B cell (primary cell): ENCODE results near the gene CDK13. TPM values are rescaled to one million over a fixed set of nuclear protein-coding genes. Genes with fewer than 3 reads are reported as not detected.

Experiments
- ATAC-seq: fragments of 200-7000 bp; cut with Tn5 transposase; one replicate; pipeline ENCODE4 v1.10.0; 2021; ENCODE audit warnings: low read depth, mild to moderate bottlenecking, moderate number of reproducible peaks, moderate library complexity
- CTCF ChIA-PET: fragments of 350-600 bp; sonication (Branson Sonifier 250); formaldehyde crosslinking; loops from one replicate; lab custom pipeline; 2021; ENCODE audit warnings: antibody characterized with exemption, inconsistent platforms; lab: Charles Lee
- POLR2A ChIA-PET: fragments of 350-600 bp; sonication (Branson Sonifier 250); formaldehyde crosslinking; loops from one replicate; lab custom pipeline; 2021; ENCODE audit warnings: antibody characterized with exemption; lab: Charles Lee
- DNase-seq: peaks from one replicate; pipeline ENCODE4 v3.0.0; 2013
- H2AFZ ChIP-seq: 2 replicates; pipeline ENCODE4 v1.6.1; 2012; ENCODE audit warnings: mild to moderate bottlenecking, low read depth, low read length; ENCODE audit not compliant: insufficient read depth, poor library complexity, severe bottlenecking
- H3K27ac ChIP-seq, 2 donors: 1 replicate in 1 of 2; 2 replicates in 1 of 2; pipeline ENCODE4 v1.5.1; 2012 to 2013; ENCODE audit warnings: low read length in 2 of 2, mild to moderate bottlenecking in 2 of 2, moderate library complexity in 1 of 2
- H3K27me3 ChIP-seq, 4 experiments: fragments of 200-600 bp in 1 of 4; sonication (generic) in 1 of 4; replicated peaks in 1 of 4; 1 replicate in 2 of 4; 2 replicates in 2 of 4; pipeline versions ENCODE4 v1.6.1 to v1.7.0; 2013 to 2016; ENCODE audit warnings: low read length in 3 of 4, mild to moderate bottlenecking in 2 of 4, mixed read lengths in 1 of 4, moderate library complexity in 1 of 4; ENCODE audit not compliant: insufficient read depth in 4 of 4, control insufficient read depth in 3 of 4; ENCODE audit errors: control extremely low read depth in 1 of 4
- H3K36me3 ChIP-seq, 2 experiments: replicated peaks in 1 of 2; 1 replicate in 1 of 2; 2 replicates in 1 of 2; pipeline versions ENCODE4 v1.6.1 to v1.7.1; 2013; ENCODE audit warnings: low read length in 1 of 2; ENCODE audit not compliant: insufficient read depth in 2 of 2, control insufficient read depth in 1 of 2; ENCODE audit errors: control extremely low read depth in 1 of 2, extremely low read depth in 1 of 2
- H3K4me1 ChIP-seq, 2 donors: fragments of 200-600 bp in 1 of 2; sonication (generic) in 1 of 2; 1 replicate in 1 of 2; 2 replicates in 1 of 2; pipeline versions ENCODE4 v1.5.1 to v1.6.1; 2013 to 2017; ENCODE audit warnings: low read length in 2 of 2; ENCODE audit not compliant: control insufficient read depth in 2 of 2, insufficient read depth in 2 of 2
- H3K4me2 ChIP-seq: replicated peaks from 2 replicates; pipeline ENCODE3; 2012; ENCODE audit warnings: mild to moderate bottlenecking, low read depth, low read length; ENCODE audit not compliant: poor library complexity, severe bottlenecking
- H3K4me3 ChIP-seq, 5 experiments: fragments of 200-600 bp in 1 of 5; sonication (generic) in 1 of 5; 1 replicate in 3 of 5; 2 replicates in 2 of 5; pipeline versions ENCODE4 v1.5.1 to v1.7.0; 2011 to 2016; ENCODE audit warnings: low read length in 4 of 5, mild to moderate bottlenecking in 4 of 5, low read depth in 2 of 5, control low read depth in 1 of 5, moderate library complexity in 1 of 5; ENCODE audit not compliant: insufficient read depth in 1 of 5; ENCODE audit errors: control extremely low read depth in 1 of 5, extremely low read depth in 1 of 5
- H3K79me2 ChIP-seq: fragments of 200-600 bp; sonication (generic); one replicate; pipeline ENCODE4 v1.6.0; 2016; ENCODE audit warnings: low read length; ENCODE audit not compliant: control insufficient read depth, insufficient read depth
- H3K9ac ChIP-seq: fragments of 200-600 bp; sonication (generic); 2 replicates; pipeline ENCODE4 v1.6.1; 2017; ENCODE audit warnings: mild to moderate bottlenecking, low read length, moderate library complexity
- H3K9me3 ChIP-seq, 3 donors: one replicate each; pipeline versions ENCODE4 v1.6.1 to v1.7.1; 2013; ENCODE audit warnings: low read length in 2 of 3; ENCODE audit not compliant: control insufficient read depth in 2 of 3, insufficient read depth in 1 of 3; ENCODE audit errors: control extremely low read depth in 1 of 3
- H4K20me1 ChIP-seq: 2 replicates; pipeline ENCODE4 v1.6.0; 2012; ENCODE audit warnings: mild to moderate bottlenecking, low read length; ENCODE audit not compliant: insufficient read depth, control insufficient read depth, poor library complexity, severe bottlenecking
- H3K27ac Mint-ChIP-seq: one replicate; pipeline ENCODE4 v1.8.0; 2021; ENCODE audit warnings: mixed read lengths
- H3K27me3 Mint-ChIP-seq: one replicate; pipeline ENCODE4 v1.8.0; 2021; ENCODE audit warnings: mixed read lengths
- H3K4me1 Mint-ChIP-seq: one replicate; pipeline ENCODE4 v1.8.0; 2021; ENCODE audit warnings: mixed read lengths
- H3K4me3 Mint-ChIP-seq: one replicate; pipeline ENCODE4 v1.8.0; 2021; ENCODE audit warnings: mixed read lengths
- H3K9me3 Mint-ChIP-seq: one replicate; pipeline ENCODE4 v1.8.0; 2022; ENCODE audit warnings: mixed read lengths; ENCODE audit not compliant: insufficient read depth
- CTCF ChIP-seq: fragments of 200-600 bp; IDR thresholded peaks from one replicate; pipeline ENCODE4 v1.8.0; 2022; ENCODE audit warnings: antibody characterized with exemption, mild to moderate bottlenecking
- EZH2 ChIP-seq: IDR thresholded peaks from 2 replicates; pipeline ENCODE4 v1.6.1; 2012; ENCODE audit warnings: borderline replicate concordance, low read depth, mild to moderate bottlenecking, moderate library complexity, low read length; ENCODE audit not compliant: insufficient read depth, poor library complexity, severe bottlenecking
- WGBS: methylation state at CpG from one replicate; pipeline ENCODE4 v1.1.5; 2013; ENCODE audit warnings: missing lambda C conversion rate; ENCODE audit not compliant: insufficient coverage; 5-methylcytosine and 5-hydroxymethylcytosine counted together
- intact Hi-C: fragments of 100-400 bp; cut with micrococcal nuclease; formaldehyde crosslinking; loops from one replicate; pipeline ENCODE4 v1.10.0; 2022
- polyA plus RNA-seq: library from polyadenylated mRNA; depleted of rRNA; stranded (reverse); fragments of >200 nt; gene quantifications from 2 replicates; pipeline ENCODE4 v1.2.3, GENCODE V29; 2012
- total RNA-seq, 2 donors: library from RNA; stranded (reverse); fragments of 120-200 nt in 1 of 2; gene quantifications; 1 replicate in 1 of 2; 2 replicates in 1 of 2; pipeline versions ENCODE4 v1.2.3 to v1.2.4, GENCODE V29; 2013 to 2022

CDK13 gene
- total and polyA plus RNA-seq, 2 donors (not counting 1 experiment from before 2014, with no cell fraction given), result 56.1 to 146 TPM

DNA sequence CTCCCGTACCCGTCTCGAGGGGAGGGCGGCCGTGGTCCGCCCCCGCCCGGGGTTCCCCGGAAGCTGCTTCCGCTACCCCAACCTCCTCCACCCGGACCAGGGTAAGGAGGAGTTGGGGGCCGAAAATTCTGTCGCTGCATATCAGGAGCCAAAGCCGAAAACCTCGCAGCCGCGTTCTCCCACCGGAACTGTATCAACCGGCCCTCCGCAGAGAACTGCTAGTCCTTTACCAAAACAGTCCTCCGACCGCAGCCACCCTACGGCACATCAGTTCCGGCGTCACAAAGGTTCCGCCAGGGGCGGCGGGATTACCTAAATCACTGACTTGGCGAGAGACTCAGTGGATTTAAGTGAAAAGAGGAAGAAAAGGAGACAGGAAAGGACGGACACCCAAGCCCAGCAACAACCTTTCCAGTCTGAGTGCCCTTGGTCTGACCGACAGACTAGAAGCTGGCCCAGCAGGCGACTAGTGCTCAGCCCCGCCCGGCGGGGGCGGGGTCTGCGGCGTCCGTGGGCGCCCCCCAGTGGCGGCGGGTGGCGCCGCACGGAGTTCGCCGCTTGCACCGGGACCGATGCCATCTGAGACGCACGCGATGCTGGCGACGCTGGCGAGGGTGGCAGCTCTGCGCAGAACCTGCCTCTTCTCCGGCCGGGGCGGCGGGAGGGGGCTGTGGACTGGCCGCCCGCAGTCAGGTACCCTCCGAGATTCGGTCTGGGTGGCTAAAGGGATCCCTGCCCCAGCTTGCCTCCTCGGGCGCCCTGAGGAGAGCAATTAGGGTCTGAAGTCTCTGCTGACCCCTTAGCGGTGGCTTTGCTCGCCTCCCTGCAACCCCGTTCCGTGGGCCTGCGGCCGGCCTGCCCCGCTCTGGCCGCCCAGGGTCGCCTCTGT, 184.6 kb downstream of the CDK13 start, which contains the start of the genes MPLKIP and SUGCT:
Gene MPLKIP, minus strand, starts transcription at position 195 of the 889 bp plus-strand sequence. Its CDS starts 55 bp downstream, at position 140.
Gene SUGCT, plus strand, starts transcription at position 578 of the 889 bp plus-strand sequence.
- H3K9ac ChIP-seq, result peak within 1 kb of the TSS; percentile 95
- H3K79me2 ChIP-seq, result peaks cover 44% of the 10 kb centered on the region
- ATAC-seq (peak; percentile 91), DNase-seq (peak; percentile 97)
- H3K27me3 ChIP-seq, result peaks cover 0 to 3% (median 0%) of the 10 kb centered on the region in 4 experiments
- Mint-ChIP-seq H3K27me3 (peaks cover 3% of the 10 kb centered on the region), H3K4me1 (peaks cover 30% of the 10 kb centered on the region), H3K27ac (peak within 1 kb of the TSS; percentile 98), H3K9me3 (no peaks in the 10 kb centered on the region), H3K4me3 (peak within 1 kb of the TSS; percentile 95)
- H3K27ac ChIP-seq, result peak within 1 kb of the TSS; percentile 84 to 91
- POLR2A ChIA-PET, result interaction anchor here (0.7 to 1.9 kb wide), 2 partner anchors 185 to 401 kb away, joined by 3 to 8 read pairs; partner anchors contain the start of gene CDK13
- intact Hi-C loops, result loop anchor here (1.0 to 10.0 kb wide), 6 partner anchors 185 to 1230 kb away; partner anchors contain the start of genes VPS41 and YAE1
- H3K36me3 ChIP-seq, result peaks cover 0 to 6% of the 10 kb centered on the region in 2 experiments
- CTCF ChIA-PET, result interaction anchor here (0.9 to 2.6 kb wide), 15 partner anchors 16 to 556 kb away, joined by 3 to 12 read pairs (median 3); partner anchors contain the start of gene RALA
- H3K4me2 ChIP-seq, result peak within 1 kb of the TSS; percentile 99
- peaks cover 18 to 22% of the 10 kb centered on the region in 2 donors for H3K4me1 ChIP-seq
- peak; percentile 99 for TF ChIP-seq CTCF
- TF ChIP-seq EZH2, result no peak
- no peaks in the 10 kb centered on the region for H3K9me3 ChIP-seq
- under 1% methylated on average over 64 of the region's 75 CpGs for WGBS
- H3K4me3 ChIP-seq, result peak within 1 kb of the TSS; percentile 87 to 95 (median 94)
- peaks cover 12% of the 10 kb centered on the region for H4K20me1 ChIP-seq
- H2AFZ ChIP-seq, result peak within 1 kb of the TSS; percentile 94
